Mammary epithelial cell (primary cell): ENCODE data around the gene PUSL1.

Experiments
- CTCF ChIP-seq, 2 donors: IDR thresholded peaks in 1 of 2; conservative IDR thresholded peaks in 1 of 2; 2 replicates each; pipeline ENCODE4 v1.5.1; 2011 to 2012; ENCODE audit warnings: inconsistent platforms in 2 of 2, low read length in 2 of 2, mild to moderate bottlenecking in 2 of 2, control low read depth in 1 of 2, low read depth in 1 of 2; ENCODE audit not compliant: insufficient read depth in 1 of 2; ENCODE audit errors: extremely low read depth in 1 of 2
- EZH2 ChIP-seq: IDR thresholded peaks from 2 replicates; pipeline ENCODE4 v1.6.1; 2012; ENCODE audit warnings: low read length, inconsistent platforms, borderline replicate concordance

GRCh38 chr1:1313500-1314236, 5.3 kb downstream of the PUSL1 start:
- no peak for TF ChIP-seq CTCF (conservative IDR thresholded peaks at IDR 0.05 in 1 of 2, IDR thresholded peaks at IDR 0.05 in 1 of 2; ENCODE audit: extremely low read depth in 1 of 2, insufficient read depth in 1 of 2, low read depth in 1 of 2, low read length in 2 of 2)
- TF ChIP-seq EZH2 = no peak
